ENCODE results near the gene LMO2. TPM values are rescaled to one million over a fixed set of nuclear protein-coding genes. Genes with fewer than 3 reads are reported as not detected.
"Not testable (repeated sequence)": the region's sequence is repeated elsewhere in the genome, so short reads cannot be mapped to it uniquely, and the experiment has no call there.

LMO2 gene
- total RNA-seq, 4 donors from 2014 or later, result 9.4 to 53.3 (median 25.8) TPM

- DNase-seq (ENCODE audit: low spot score), result no peak
- ATAC-seq (ENCODE audit: low FRiP score), result no peak
- no peak for TF ChIP-seq CTCF (IDR thresholded peaks at IDR 0.05)
Observed at GRCh38 chr11:33924341-33924740, 32.5 kb upstream of the LMO2 start.

- no peak for TF ChIP-seq CTCF (IDR thresholded peaks at IDR 0.05)
- no peak for ATAC-seq (ENCODE audit: low FRiP score)
- no peak for DNase-seq (ENCODE audit: low spot score)
Observed at GRCh38 chr11:33923626-33924025, 31.8 kb upstream of the LMO2 start.

- no peak for TF ChIP-seq CTCF (IDR thresholded peaks at IDR 0.05)
- DNase-seq (ENCODE audit: low spot score) (no peak), ATAC-seq (ENCODE audit: low FRiP score) (no peak)
Observed at GRCh38 chr11:33920838-33921613, 29.1 kb upstream of the LMO2 start.

GRCh38 chr11:33919645-33920044 lies 27.8 kb upstream of the LMO2 start:
- no peak for TF ChIP-seq CTCF (IDR thresholded peaks at IDR 0.05)
- ATAC-seq (ENCODE audit: low FRiP score) (no peak), DNase-seq (ENCODE audit: low spot score) (no peak)

- not testable (repeated sequence) for DNase-seq (ENCODE audit: low spot score); ATAC-seq (ENCODE audit: low FRiP score)
Observed at GRCh38 chr11:33917402-33917801, 25.5 kb upstream of the LMO2 start.

- no peak for DNase-seq (ENCODE audit: low spot score)
- no peak for TF ChIP-seq CTCF (IDR thresholded peaks at IDR 0.05)
- no peak for ATAC-seq (ENCODE audit: low FRiP score)
Observed at GRCh38 chr11:33916736-33917135, 24.9 kb upstream of the LMO2 start.

GRCh38 chr11:33915526-33915925 lies 23.6 kb upstream of the LMO2 start:
- no peak for ATAC-seq (ENCODE audit: low FRiP score)
- DNase-seq (ENCODE audit: low spot score), result no peak
- TF ChIP-seq CTCF (IDR thresholded peaks at IDR 0.05), result no peak

Measured in omental fat pad (tissue), 4 donors.